ENCODE measurements around the gene CD81. TPM values are rescaled to one million over a fixed set of nuclear protein-coding genes. Genes with fewer than 3 reads are reported as not detected.

Gene CD81
- total and polyA plus RNA-seq, 4 donors = 329 to 741 (median 530) TPM

- no peak overlapping the region for H3K4me3 ChIP-seq (ENCODE audit: low read depth, low read length)
- peaks cover 11% of the 10 kb centered on the region for H3K36me3 ChIP-seq (ENCODE audit: control insufficient read depth, insufficient read depth, low read length)
- 84% methylated on average over 12 of the region's 12 CpGs for WGBS (ENCODE audit: insufficient coverage)
- no peaks in the 10 kb centered on the region for H3K9me3 ChIP-seq (ENCODE audit: control insufficient read depth, insufficient read depth, low read length)
- H3K4me1 ChIP-seq (ENCODE audit: control insufficient read depth, insufficient read depth, low read length) = peaks cover 37% of the 10 kb centered on the region
- DNase-seq (ENCODE audit: low read depth in 4 of 6, low spot score in 6 of 6) = no peak
- no peak overlapping the region for H3K27ac ChIP-seq (ENCODE audit: low read depth, low read length)
- no peaks in the 10 kb centered on the region for H3K27me3 ChIP-seq (ENCODE audit: control insufficient read depth, insufficient read depth, low read length)
Observed at GRCh38 chr11:2369320-2369719, 7.8 kb upstream of the CD81 start.

GRCh38 chr11:2369896-2370295, 7.2 kb upstream of the CD81 start:
- H3K4me1 ChIP-seq (ENCODE audit: control insufficient read depth, insufficient read depth, low read length) = peaks cover 32% of the 10 kb centered on the region
- 88% methylated on average over 8 of the region's 9 CpGs for WGBS (ENCODE audit: insufficient coverage)
- no peaks in the 10 kb centered on the region for H3K9me3 ChIP-seq (ENCODE audit: control insufficient read depth, insufficient read depth, low read length)
- no peak for DNase-seq (ENCODE audit: low read depth in 4 of 6, low spot score in 6 of 6)
- no peaks in the 10 kb centered on the region for H3K27me3 ChIP-seq (ENCODE audit: control insufficient read depth, insufficient read depth, low read length)
- H3K36me3 ChIP-seq (ENCODE audit: control insufficient read depth, insufficient read depth, low read length) = peaks cover 17% of the 10 kb centered on the region
- H3K27ac ChIP-seq (ENCODE audit: low read depth, low read length) = no peak overlapping the region
- H3K4me3 ChIP-seq (ENCODE audit: low read depth, low read length) = no peak overlapping the region

- no peak overlapping the region for H3K27ac ChIP-seq (ENCODE audit: low read depth, low read length)
- DNase-seq (ENCODE audit: low read depth in 4 of 6, low spot score in 6 of 6) = no peak
- no peak overlapping the region for H3K4me3 ChIP-seq (ENCODE audit: low read depth, low read length)
- H3K4me1 ChIP-seq (ENCODE audit: control insufficient read depth, insufficient read depth, low read length) = peaks cover 27% of the 10 kb centered on the region
- H3K27me3 ChIP-seq (ENCODE audit: control insufficient read depth, insufficient read depth, low read length) = no peaks in the 10 kb centered on the region
- no peaks in the 10 kb centered on the region for H3K9me3 ChIP-seq (ENCODE audit: control insufficient read depth, insufficient read depth, low read length)
- peaks cover 21% of the 10 kb centered on the region for H3K36me3 ChIP-seq (ENCODE audit: control insufficient read depth, insufficient read depth, low read length)
- 91% methylated on average over 13 of the region's 15 CpGs for WGBS (ENCODE audit: insufficient coverage)
Observed at GRCh38 chr11:2374456-2375201, 2.5 kb upstream of the CD81 start.

- 61% methylated on average over 6 of the region's 6 CpGs for WGBS (ENCODE audit: insufficient coverage)
Observed at GRCh38 chr11:2375341-2375853, 1.7 kb upstream of the CD81 start.

GRCh38 chr11:2375964-2376551, 1.1 kb upstream of the CD81 start:
- H3K27ac ChIP-seq (ENCODE audit: low read depth, low read length) = no peak overlapping the region
- H3K4me3 ChIP-seq (ENCODE audit: low read depth, low read length) = no peak overlapping the region
- no peaks in the 10 kb centered on the region for H3K27me3 ChIP-seq (ENCODE audit: control insufficient read depth, insufficient read depth, low read length)
- 88% methylated on average over 15 of the region's 16 CpGs for WGBS (ENCODE audit: insufficient coverage)
- H3K36me3 ChIP-seq (ENCODE audit: control insufficient read depth, insufficient read depth, low read length) = peaks cover 35% of the 10 kb centered on the region
- H3K9me3 ChIP-seq (ENCODE audit: control insufficient read depth, insufficient read depth, low read length) = no peaks in the 10 kb centered on the region
- H3K4me1 ChIP-seq (ENCODE audit: control insufficient read depth, insufficient read depth, low read length) = peaks cover 41% of the 10 kb centered on the region
- DNase-seq (ENCODE audit: low read depth in 4 of 6, low spot score in 6 of 6) = no peak

More at GRCh38 chr11:2375341-2375853, 1.7 kb upstream of the CD81 start:
- Histone ChIP-seq H3K4me3 (ENCODE audit: low read depth, low read length) (no peak overlapping the region), H3K36me3 (ENCODE audit: control insufficient read depth, insufficient read depth, low read length) (peaks cover 29% of the 10 kb centered on the region), H3K9me3 (ENCODE audit: control insufficient read depth, insufficient read depth, low read length) (no peaks in the 10 kb centered on the region), H3K27ac (ENCODE audit: low read depth, low read length) (no peak overlapping the region), H3K27me3 (ENCODE audit: control insufficient read depth, insufficient read depth, low read length) (no peaks in the 10 kb centered on the region), H3K4me1 (ENCODE audit: control insufficient read depth, insufficient read depth, low read length) (peaks cover 35% of the 10 kb centered on the region)
- no peak for DNase-seq (ENCODE audit: low read depth in 4 of 6, low spot score in 6 of 6)

GRCh38 chr11:2377511-2378443, 667 bp downstream of the CD81 start:
- Histone ChIP-seq H3K36me3 (ENCODE audit: control insufficient read depth, insufficient read depth, low read length) (peaks cover 52% of the 10 kb centered on the region), H3K4me1 (ENCODE audit: control insufficient read depth, insufficient read depth, low read length) (peaks cover 59% of the 10 kb centered on the region), H3K27ac (ENCODE audit: low read depth, low read length) (peak overlapping the region; percentile 96)

GRCh38 chr11:2378527-2379210, 1.6 kb downstream of the CD81 start:
- H3K4me3 ChIP-seq (ENCODE audit: low read depth, low read length) = peak overlapping the region; percentile 84
- H3K4me1 ChIP-seq (ENCODE audit: control insufficient read depth, insufficient read depth, low read length) = peaks cover 67% of the 10 kb centered on the region
- H3K36me3 ChIP-seq (ENCODE audit: control insufficient read depth, insufficient read depth, low read length) = peaks cover 61% of the 10 kb centered on the region
- DNase-seq (ENCODE audit: low read depth in 4 of 6, low spot score in 6 of 6) = peak in 2 of 6 donors; percentile 47 to 59
- no peaks in the 10 kb centered on the region for H3K27me3 ChIP-seq (ENCODE audit: control insufficient read depth, insufficient read depth, low read length)
- H3K9me3 ChIP-seq (ENCODE audit: control insufficient read depth, insufficient read depth, low read length) = no peaks in the 10 kb centered on the region
- peak overlapping the region; percentile 96 for H3K27ac ChIP-seq (ENCODE audit: low read depth, low read length)
- 6% methylated on average over 18 of the region's 23 CpGs for WGBS (ENCODE audit: insufficient coverage)

More at GRCh38 chr11:2377511-2378443, 667 bp downstream of the CD81 start:
- Histone ChIP-seq H3K9me3 (ENCODE audit: control insufficient read depth, insufficient read depth, low read length) (no peaks in the 10 kb centered on the region), H3K4me3 (ENCODE audit: low read depth, low read length) (peak overlapping the region; percentile 84), H3K27me3 (ENCODE audit: control insufficient read depth, insufficient read depth, low read length) (no peaks in the 10 kb centered on the region)
- WGBS (ENCODE audit: insufficient coverage) = under 1% methylated on average over 87 of the region's 88 CpGs
- peak in 2 of 6 donors; percentile 85 to 90 for DNase-seq (ENCODE audit: low read depth in 4 of 6, low spot score in 6 of 6)

- no peak for DNase-seq (ENCODE audit: low read depth in 4 of 6, low spot score in 6 of 6)
- WGBS (ENCODE audit: insufficient coverage) = 58% methylated on average over 11 of the region's 11 CpGs
- peaks cover 56% of the 10 kb centered on the region for H3K36me3 ChIP-seq (ENCODE audit: control insufficient read depth, insufficient read depth, low read length)
- peak overlapping the region; percentile 64 for H3K27ac ChIP-seq (ENCODE audit: low read depth, low read length)
- peaks cover 76% of the 10 kb centered on the region for H3K4me1 ChIP-seq (ENCODE audit: control insufficient read depth, insufficient read depth, low read length)
- H3K9me3 ChIP-seq (ENCODE audit: control insufficient read depth, insufficient read depth, low read length) = no peaks in the 10 kb centered on the region
- no peak overlapping the region for H3K4me3 ChIP-seq (ENCODE audit: low read depth, low read length)
- no peaks in the 10 kb centered on the region for H3K27me3 ChIP-seq (ENCODE audit: control insufficient read depth, insufficient read depth, low read length)
Observed at GRCh38 chr11:2379466-2380174, 2.5 kb downstream of the CD81 start.

Measured in spinal cord (tissue), 10 donors.